Fibroblast of mammary gland (primary cell): ENCODE results near the gene STRA6.

ENCODE experiments used
- DNase-seq: peaks from one replicate; pipeline ENCODE4 v3.0.0-alpha.2; 2010; ENCODE audit warnings: low read depth
- H3K4me3 ChIP-seq: 2 replicates; pipeline ENCODE4 v1.5.1; 2011; ENCODE audit warnings: low read depth, mild to moderate bottlenecking, low read length, moderate library complexity; ENCODE audit not compliant: control insufficient read depth
- CTCF ChIP-seq: conservative IDR thresholded peaks from 2 replicates; pipeline ENCODE4 v1.5.1; 2011; ENCODE audit warnings: low read depth, low read length, inconsistent platforms; ENCODE audit not compliant: control insufficient read depth, insufficient read depth

STRA6 gene

GRCh38 chr15:74244822-74245341, 42.3 kb upstream of the STRA6 start:
- no peak overlapping the region for H3K4me3 ChIP-seq
- no peak for DNase-seq
- no peak for TF ChIP-seq CTCF

DNA sequence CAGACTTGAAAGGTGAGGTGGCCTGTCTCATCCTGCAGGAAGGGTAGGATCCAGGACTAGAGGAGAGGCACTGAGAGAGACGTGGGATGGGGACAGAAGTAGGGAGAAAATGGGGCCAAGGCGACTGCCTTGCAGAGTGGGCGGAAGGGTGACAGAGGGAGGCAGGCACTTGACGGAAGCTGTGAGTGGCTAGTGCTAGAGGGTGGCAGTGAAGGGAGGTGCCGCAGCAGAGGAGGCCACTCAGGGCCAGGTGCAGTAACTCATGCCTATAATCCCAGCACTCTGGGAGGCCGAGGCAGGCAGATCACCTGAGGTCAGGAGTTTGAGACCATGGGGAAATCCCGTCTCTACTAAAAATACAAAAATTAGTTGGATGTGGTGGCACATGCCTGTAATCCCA, 40.8 kb upstream of the STRA6 start:
- no peak overlapping the region for H3K4me3 ChIP-seq
- no peak for DNase-seq
- TF ChIP-seq CTCF, result no peak

- H3K4me3 ChIP-seq, result no peak overlapping the region
- DNase-seq, result peak; percentile 33
- TF ChIP-seq CTCF, result no peak
Observed at GRCh38 chr15:74242441-74243185, 40.0 kb upstream of the STRA6 start.

- no peak for DNase-seq
- H3K4me3 ChIP-seq, result no peak overlapping the region
- no peak for TF ChIP-seq CTCF
Observed at GRCh38 chr15:74240897-74241614, 38.5 kb upstream of the STRA6 start.

DNA sequence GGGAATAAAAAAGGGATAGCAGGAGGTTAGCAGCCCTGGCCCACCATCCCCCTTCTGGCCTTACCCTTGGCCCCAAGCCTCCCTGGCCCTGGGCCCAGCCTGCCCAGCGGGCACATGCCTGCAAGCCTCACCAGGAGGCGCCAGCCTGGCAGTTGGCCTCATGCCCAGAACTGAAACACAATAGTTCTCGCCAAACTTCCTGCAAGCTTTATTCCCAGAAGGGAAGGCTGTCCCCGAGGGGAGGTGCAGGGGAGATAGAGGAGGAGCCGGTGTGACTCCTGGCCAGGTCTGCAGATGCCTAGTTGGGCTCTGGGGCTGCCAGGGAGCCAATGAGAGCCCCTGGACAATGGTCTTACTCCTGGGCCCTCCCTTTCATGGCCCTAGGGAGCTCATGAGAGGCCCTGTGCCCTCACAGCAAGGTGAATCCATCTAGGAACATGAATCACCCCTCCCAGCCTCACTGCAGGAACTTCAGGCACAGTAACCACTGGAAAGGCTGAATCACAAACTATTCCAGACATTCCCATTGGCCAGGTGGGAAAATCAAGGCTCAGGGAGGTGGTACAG, 37.5 kb upstream of the STRA6 start:
- TF ChIP-seq CTCF, result peak; percentile 20
- peak; percentile 60 for DNase-seq
- H3K4me3 ChIP-seq, result no peak overlapping the region

- no peak overlapping the region for H3K4me3 ChIP-seq
- DNase-seq, result no peak
- TF ChIP-seq CTCF, result no peak
Observed at GRCh38 chr15:74239051-74239705, 36.6 kb upstream of the STRA6 start.
